ENCODE results near the gene ARAF.
"Not testable (repeated sequence)": the region's sequence is repeated elsewhere in the genome, so short reads cannot be mapped to it uniquely, and the experiment has no call there.

The ARAF gene

GRCh38 chrX:47560934-47561658 lies at the start of gene ARAF:
Gene ARAF, plus strand, starts transcription at chrX:47561205. Its CDS starts 1,763 bp downstream, at chrX:47562968.
- no peaks in the 10 kb centered on the region for H3K27me3 Mint-ChIP-seq
- ATAC-seq (peak; percentile 91), DNase-seq (peak; percentile 92 to 98)
- H3K9me3 Mint-ChIP-seq, result no peaks in the 10 kb centered on the region
- peak within 1 kb of the TSS; percentile 84 to 94 for H3K4me3 Mint-ChIP-seq
- peaks cover 41% of the 10 kb centered on the region for H3K4me1 Mint-ChIP-seq
- peak within 1 kb of the TSS; percentile 96 to 99 for H3K27ac Mint-ChIP-seq

GRCh38 chrX:47512383-47512782 lies 48.6 kb upstream of the ARAF start:
- H3K9me3 Mint-ChIP-seq, result not testable (repeated sequence)

GRCh38 chrX:47513034-47513965 lies 47.7 kb upstream of the ARAF start:
- ATAC-seq, result peak; percentile 86
- H3K27me3 Mint-ChIP-seq, H3K9me3 Mint-ChIP-seq: not testable (repeated sequence)
- Mint-ChIP-seq H3K4me1 (peaks cover 17% of the 10 kb centered on the region), H3K4me3 (peak overlapping the region; percentile 83 to 85), H3K27ac (peak overlapping the region; percentile 86 to 92)
- DNase-seq, result peak; percentile 1 to 10

More at GRCh38 chrX:47512383-47512782, 48.6 kb upstream of the ARAF start:
- Mint-ChIP-seq H3K4me1 (peaks cover 14% of the 10 kb centered on the region), H3K4me3 (peak overlapping the region in 1 of 2 donors; percentile 13)
- H3K27ac Mint-ChIP-seq, DNase-seq, ATAC-seq, H3K27me3 Mint-ChIP-seq: not testable (repeated sequence)

DNA sequence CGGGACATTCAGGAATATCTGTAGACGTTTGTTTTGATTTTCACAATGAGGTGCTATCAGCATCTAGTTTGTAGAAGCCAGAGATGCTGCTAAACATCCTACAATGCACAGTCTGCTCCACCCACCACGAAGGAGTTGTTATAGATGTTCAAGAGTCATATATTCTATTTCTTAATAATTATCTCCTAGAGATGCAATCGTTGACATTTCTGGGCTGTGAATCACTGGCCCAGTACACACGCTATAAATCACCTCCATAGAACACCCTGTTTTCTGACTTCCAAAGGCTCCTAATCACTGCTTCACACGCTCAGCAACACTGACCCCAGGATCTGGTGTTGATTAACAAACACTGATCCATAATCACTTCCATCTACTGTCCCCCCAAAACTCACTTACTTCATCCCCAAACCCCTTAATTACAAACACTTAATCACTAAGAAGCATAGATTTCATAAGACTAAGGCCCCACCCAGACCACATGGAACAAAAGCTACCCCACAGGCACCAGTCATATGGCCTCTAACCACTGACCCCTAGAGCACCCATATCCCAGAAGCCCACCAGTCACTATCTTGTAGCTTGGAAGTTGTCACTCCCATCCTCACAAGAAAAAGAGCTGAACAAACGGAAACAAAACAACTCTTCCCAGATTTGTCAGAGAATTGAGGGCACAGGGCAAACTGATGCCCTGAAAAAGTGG lies 46.3 kb upstream of the ARAF start:
- DNase-seq (no peak), ATAC-seq (no peak)
- Mint-ChIP-seq H3K27ac (no peak overlapping the region), H3K4me3 (no peak overlapping the region), H3K9me3 (no peaks in the 10 kb centered on the region), H3K27me3 (no peaks in the 10 kb centered on the region), H3K4me1 (peaks cover 20% of the 10 kb centered on the region)

- Mint-ChIP-seq H3K4me3 (no peak overlapping the region), H3K9me3 (no peaks in the 10 kb centered on the region), H3K4me1 (peaks cover 20% of the 10 kb centered on the region), H3K27me3 (no peaks in the 10 kb centered on the region), H3K27ac (peak overlapping the region in 1 of 2 donors; percentile 33)
- DNase-seq (no peak), ATAC-seq (no peak)
Measured at GRCh38 chrX:47515941-47516665, 44.9 kb upstream of the ARAF start.

GRCh38 chrX:47518144-47518543 lies 42.9 kb upstream of the ARAF start:
- H3K27me3 Mint-ChIP-seq, result no peaks in the 10 kb centered on the region
- no peak overlapping the region for H3K27ac Mint-ChIP-seq
- H3K9me3 Mint-ChIP-seq, result no peaks in the 10 kb centered on the region
- DNase-seq, result no peak
- peaks cover 13% of the 10 kb centered on the region for H3K4me1 Mint-ChIP-seq
- no peak for ATAC-seq
- no peak overlapping the region for H3K4me3 Mint-ChIP-seq

GRCh38 chrX:47523297-47523696 lies 37.7 kb upstream of the ARAF start:
- Mint-ChIP-seq H3K4me3 (peak overlapping the region; percentile 73), H3K4me1 (peaks cover 3% of the 10 kb centered on the region), H3K9me3 (no peaks in the 10 kb centered on the region), H3K27ac (peak overlapping the region in 1 of 2 donors; percentile 19), H3K27me3 (no peaks in the 10 kb centered on the region)
- ATAC-seq, result peak; percentile 98
- DNase-seq, result peak; percentile 79 to 81

- Mint-ChIP-seq H3K9me3 (no peaks in the 10 kb centered on the region), H3K27ac (no peak overlapping the region), H3K27me3 (no peaks in the 10 kb centered on the region), H3K4me1 (no peaks in the 10 kb centered on the region), H3K4me3 (peak overlapping the region; percentile 73)
- DNase-seq, result no peak
- peak; percentile 22 for ATAC-seq
Measured at GRCh38 chrX:47523713-47524166, 37.3 kb upstream of the ARAF start.

DNA sequence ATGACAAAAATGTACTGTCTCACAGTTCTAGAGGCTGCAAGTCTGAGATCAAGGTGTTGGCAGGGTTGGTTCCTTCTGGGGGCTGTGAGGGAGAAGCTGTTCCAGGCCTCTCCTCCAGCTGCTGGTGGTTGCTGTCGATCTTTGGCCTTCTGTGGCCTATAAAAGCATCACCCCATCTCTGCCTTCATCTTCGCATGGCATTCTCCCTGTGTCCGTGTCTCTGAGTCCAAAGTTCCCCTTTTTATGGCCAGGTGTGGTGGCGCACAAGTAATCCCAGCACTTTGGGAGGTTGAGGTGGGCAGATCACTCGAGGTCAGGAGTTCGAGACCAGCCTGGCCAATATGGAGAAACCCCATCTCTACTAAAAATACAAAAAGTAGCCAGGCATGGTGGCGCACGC lies 31.5 kb upstream of the ARAF start:
- Mint-ChIP-seq H3K4me1 (no peaks in the 10 kb centered on the region), H3K4me3 (no peak overlapping the region), H3K9me3 (no peaks in the 10 kb centered on the region), H3K27me3 (no peaks in the 10 kb centered on the region), H3K27ac (no peak overlapping the region)
- DNase-seq (no peak), ATAC-seq (no peak)

DNA sequence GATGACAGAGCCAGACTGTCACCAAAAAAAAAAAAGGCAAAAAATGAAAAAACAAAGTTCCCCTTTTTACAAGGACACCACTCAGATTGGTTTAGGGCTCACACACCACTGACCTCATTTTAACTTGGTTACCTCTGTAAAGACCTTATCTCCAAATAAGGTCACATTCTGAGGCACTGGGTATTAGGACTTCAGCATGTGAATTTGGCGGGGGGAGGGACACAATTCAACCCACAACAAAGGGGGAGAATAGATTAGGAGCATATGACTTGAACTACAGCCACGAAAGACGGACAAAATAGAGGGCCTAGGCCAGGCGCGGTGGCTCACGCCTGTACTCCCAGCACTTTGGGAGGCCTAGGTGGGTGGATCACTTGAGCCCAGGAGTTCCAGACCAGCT lies 31.0 kb upstream of the ARAF start:
- Mint-ChIP-seq H3K4me1 (no peaks in the 10 kb centered on the region), H3K27ac (no peak overlapping the region)

GRCh38 chrX:47539860-47540259 lies 21.1 kb upstream of the ARAF start:
- no peak for DNase-seq
- H3K4me3 Mint-ChIP-seq, result no peak overlapping the region
- no peak overlapping the region for H3K27ac Mint-ChIP-seq
- H3K27me3 Mint-ChIP-seq, result no peaks in the 10 kb centered on the region
- no peak for ATAC-seq
- H3K9me3 Mint-ChIP-seq, result no peaks in the 10 kb centered on the region
- H3K4me1 Mint-ChIP-seq, result no peaks in the 10 kb centered on the region

More for the DNA sequence above, 31.0 kb upstream of the ARAF start:
- Mint-ChIP-seq H3K27me3 (no peaks in the 10 kb centered on the region), H3K9me3 (no peaks in the 10 kb centered on the region), H3K4me3 (no peak overlapping the region)
- no peak for DNase-seq
- no peak for ATAC-seq

GRCh38 chrX:47540754-47541538 lies 20.1 kb upstream of the ARAF start:
- Mint-ChIP-seq H3K27me3 (no peaks in the 10 kb centered on the region), H3K27ac (no peak overlapping the region), H3K4me1 (no peaks in the 10 kb centered on the region), H3K9me3 (no peaks in the 10 kb centered on the region), H3K4me3 (no peak overlapping the region)
- DNase-seq (no peak), ATAC-seq (no peak)

DNA sequence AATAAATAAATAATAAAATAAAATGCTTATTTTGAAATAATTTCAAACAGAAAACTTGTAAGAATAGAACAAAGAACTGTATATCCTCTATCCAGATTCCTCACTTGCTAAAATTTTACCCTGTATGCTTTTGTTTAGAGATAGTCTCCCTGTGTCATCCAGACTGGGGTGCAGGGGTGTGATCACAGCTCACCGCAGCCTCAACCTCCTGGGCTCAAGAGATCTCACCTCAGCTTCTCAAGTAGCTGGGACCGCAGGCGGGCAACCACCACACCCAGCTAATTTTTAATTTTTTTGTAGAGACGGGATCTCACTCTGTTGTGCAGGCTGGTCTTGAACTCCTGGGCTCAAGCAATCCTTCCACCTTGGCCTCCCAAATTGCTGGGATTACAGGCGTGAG lies 17.5 kb upstream of the ARAF start:
- Mint-ChIP-seq H3K27ac (no peak overlapping the region), H3K9me3 (no peaks in the 10 kb centered on the region), H3K27me3 (no peaks in the 10 kb centered on the region), H3K4me3 (no peak overlapping the region), H3K4me1 (no peaks in the 10 kb centered on the region)
- DNase-seq (no peak), ATAC-seq (no peak)

GRCh38 chrX:47556045-47556623 lies 4.9 kb upstream of the ARAF start:
- peaks cover 20% of the 10 kb centered on the region for H3K4me1 Mint-ChIP-seq
- peak overlapping the region; percentile 94 to 95 for H3K4me3 Mint-ChIP-seq
- DNase-seq, result peak; percentile 80 to 90
- no peaks in the 10 kb centered on the region for H3K9me3 Mint-ChIP-seq
- H3K27ac Mint-ChIP-seq, result peak overlapping the region; percentile 98
- no peaks in the 10 kb centered on the region for H3K27me3 Mint-ChIP-seq
- peak; percentile 95 for ATAC-seq
